ENCODE results near the gene SORBS1. TPM values are rescaled to one million over a fixed set of nuclear protein-coding genes. Genes with fewer than 3 reads are reported as not detected.

SORBS1 gene
- total RNA-seq, 2 experiments from 2014 or later = 0.13 to 0.70 TPM

GRCh38 chr10:95339863-95340262, 221.3 kb downstream of the SORBS1 start:
- H3K36me3 Mint-ChIP-seq (ENCODE audit: low read depth) = no peaks in the 10 kb centered on the region
- intact Hi-C loops (cut with micrococcal nuclease) = no loop called here
- no peaks in the 10 kb centered on the region for H3K4me1 Mint-ChIP-seq (ENCODE audit: low read depth)
- DNase-seq = no peak
- ChIA-PET CTCF (interaction anchor here (1.7 kb wide), 1 partner anchor 97 kb away, joined by 5 read pairs; no protein-coding TSS in a partner anchor), POLR2A (no interaction called here)
- H3K9me3 Mint-ChIP-seq = no peaks in the 10 kb centered on the region
- no peak overlapping the region for H3K4me3 Mint-ChIP-seq
- ATAC-seq = no peak
- H3K27me3 Mint-ChIP-seq = no peaks in the 10 kb centered on the region
- no peak for TF ChIP-seq CTCF (IDR thresholded peaks at IDR 0.05)
- H3K27ac Mint-ChIP-seq = no peak overlapping the region

GRCh38 chr10:95337423-95338160, 223.6 kb downstream of the SORBS1 start:
- no peaks in the 10 kb centered on the region for H3K4me1 Mint-ChIP-seq (ENCODE audit: low read depth)
- no peak overlapping the region for H3K4me3 Mint-ChIP-seq
- H3K27ac Mint-ChIP-seq = no peak overlapping the region
- H3K9me3 Mint-ChIP-seq = no peaks in the 10 kb centered on the region
- DNase-seq = no peak
- ChIA-PET CTCF (interaction anchor here (0.9 kb wide), 1 partner anchor 92 kb away, joined by 3 read pairs; no protein-coding TSS in a partner anchor), POLR2A (no interaction called here)
- intact Hi-C loops (cut with micrococcal nuclease) = no loop called here
- no peak for TF ChIP-seq CTCF (IDR thresholded peaks at IDR 0.05)
- H3K36me3 Mint-ChIP-seq (ENCODE audit: low read depth) = no peaks in the 10 kb centered on the region
- ATAC-seq = no peak
- H3K27me3 Mint-ChIP-seq = no peaks in the 10 kb centered on the region

- Mint-ChIP-seq H3K36me3 (ENCODE audit: low read depth) (no peaks in the 10 kb centered on the region), H3K27me3 (no peaks in the 10 kb centered on the region), H3K4me1 (ENCODE audit: low read depth) (no peaks in the 10 kb centered on the region), H3K9me3 (no peaks in the 10 kb centered on the region), H3K27ac (no peak overlapping the region), H3K4me3 (no peak overlapping the region)
- DNase-seq (no peak), ATAC-seq (no peak)
- ChIA-PET POLR2A (no interaction called here), CTCF (interaction anchor here (0.9 kb wide), 1 partner anchor 91 kb away, joined by 3 read pairs; no protein-coding TSS in a partner anchor)
- intact Hi-C loops (cut with micrococcal nuclease) = no loop called here
- TF ChIP-seq CTCF (IDR thresholded peaks at IDR 0.05) = no peak
Measured at GRCh38 chr10:95336702-95337101, 224.5 kb downstream of the SORBS1 start.

GRCh38 chr10:95335933-95336699, 225.1 kb downstream of the SORBS1 start:
- Mint-ChIP-seq H3K27ac (no peak overlapping the region), H3K4me1 (ENCODE audit: low read depth) (no peaks in the 10 kb centered on the region), H3K4me3 (no peak overlapping the region), H3K9me3 (no peaks in the 10 kb centered on the region), H3K36me3 (ENCODE audit: low read depth) (no peaks in the 10 kb centered on the region), H3K27me3 (no peaks in the 10 kb centered on the region)
- CTCF ChIA-PET = no interaction called here
- DNase-seq = no peak
- intact Hi-C loops (cut with micrococcal nuclease) = no loop called here
- POLR2A ChIA-PET = no interaction called here
- TF ChIP-seq CTCF (IDR thresholded peaks at IDR 0.05) = no peak
- ATAC-seq = no peak

- Mint-ChIP-seq H3K36me3 (ENCODE audit: low read depth) (no peaks in the 10 kb centered on the region), H3K4me3 (no peak overlapping the region), H3K27ac (no peak overlapping the region), H3K9me3 (no peaks in the 10 kb centered on the region), H3K27me3 (no peaks in the 10 kb centered on the region), H3K4me1 (ENCODE audit: low read depth) (no peaks in the 10 kb centered on the region)
- CTCF ChIA-PET = interaction anchor here (0.8 kb wide), 1 partner anchor 88 kb away, joined by 3 read pairs; no protein-coding TSS in a partner anchor
- TF ChIP-seq CTCF (IDR thresholded peaks at IDR 0.05) = no peak
- no peak for DNase-seq
- POLR2A ChIA-PET = no interaction called here
- no peak for ATAC-seq
- intact Hi-C loops (cut with micrococcal nuclease) = no loop called here
Measured at GRCh38 chr10:95334805-95335144, 226.4 kb downstream of the SORBS1 start.
